ENCODE measurements around the gene CARM1.
"Not testable (repeated sequence)": the region's sequence is repeated elsewhere in the genome, so short reads cannot be mapped to it uniquely, and the experiment has no call there.

The CARM1 gene

DNA sequence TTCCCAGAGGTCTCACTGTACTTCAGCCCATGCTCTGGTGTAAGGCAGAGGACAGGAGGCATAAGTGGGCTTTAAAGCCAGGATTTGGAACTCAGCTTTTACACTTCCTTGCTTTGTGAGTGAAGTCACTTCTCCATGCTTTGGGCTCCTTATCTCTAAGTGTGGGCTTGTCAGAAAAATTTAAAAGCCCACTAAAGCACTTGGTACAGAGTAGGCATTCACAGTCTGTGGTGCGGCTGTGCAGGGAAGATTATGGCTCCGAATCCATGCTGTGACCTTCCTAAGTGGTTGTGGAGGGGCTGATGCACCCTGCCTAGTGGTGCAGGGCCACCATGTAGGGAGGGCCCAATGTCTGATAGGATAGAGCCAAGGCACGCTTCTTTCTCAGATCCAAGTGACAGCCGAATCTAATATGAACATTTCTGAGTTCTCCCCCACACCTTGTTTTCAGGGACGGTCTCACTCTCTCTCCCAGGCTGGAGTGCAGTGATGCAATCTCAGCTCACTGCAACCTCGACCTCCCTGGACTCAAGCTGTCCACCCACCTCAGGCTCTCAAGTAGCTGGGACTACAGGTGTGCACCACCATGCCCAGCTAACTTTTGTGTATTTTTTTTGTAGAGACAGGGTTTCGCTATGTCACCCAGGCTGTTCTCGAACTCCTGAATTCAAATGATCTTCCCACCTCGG, 64.2 kb downstream of the CARM1 start:
- no peak for DNase-seq (ENCODE audit: low read depth)
- no peak overlapping the region for H3K4me3 ChIP-seq (ENCODE audit: control insufficient read depth, low read depth, low read length)
- TF ChIP-seq, protein P1, sequence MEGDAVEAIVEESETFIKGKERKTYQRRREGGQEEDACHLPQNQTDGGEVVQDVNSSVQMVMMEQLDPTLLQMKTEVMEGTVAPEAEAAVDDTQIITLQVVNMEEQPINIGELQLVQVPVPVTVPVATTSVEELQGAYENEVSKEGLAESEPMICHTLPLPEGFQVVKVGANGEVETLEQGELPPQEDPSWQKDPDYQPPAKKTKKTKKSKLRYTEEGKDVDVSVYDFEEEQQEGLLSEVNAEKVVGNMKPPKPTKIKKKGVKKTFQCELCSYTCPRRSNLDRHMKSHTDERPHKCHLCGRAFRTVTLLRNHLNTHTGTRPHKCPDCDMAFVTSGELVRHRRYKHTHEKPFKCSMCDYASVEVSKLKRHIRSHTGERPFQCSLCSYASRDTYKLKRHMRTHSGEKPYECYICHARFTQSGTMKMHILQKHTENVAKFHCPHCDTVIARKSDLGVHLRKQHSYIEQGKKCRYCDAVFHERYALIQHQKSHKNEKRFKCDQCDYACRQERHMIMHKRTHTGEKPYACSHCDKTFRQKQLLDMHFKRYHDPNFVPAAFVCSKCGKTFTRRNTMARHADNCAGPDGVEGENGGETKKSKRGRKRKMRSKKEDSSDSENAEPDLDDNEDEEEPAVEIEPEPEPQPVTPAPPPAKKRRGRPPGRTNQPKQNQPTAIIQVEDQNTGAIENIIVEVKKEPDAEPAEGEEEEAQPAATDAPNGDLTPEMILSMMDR (conservative IDR thresholded peaks at IDR 0.05; ENCODE audit: control insufficient read depth, insufficient read depth, low read depth, low read length): no peak

DNA sequence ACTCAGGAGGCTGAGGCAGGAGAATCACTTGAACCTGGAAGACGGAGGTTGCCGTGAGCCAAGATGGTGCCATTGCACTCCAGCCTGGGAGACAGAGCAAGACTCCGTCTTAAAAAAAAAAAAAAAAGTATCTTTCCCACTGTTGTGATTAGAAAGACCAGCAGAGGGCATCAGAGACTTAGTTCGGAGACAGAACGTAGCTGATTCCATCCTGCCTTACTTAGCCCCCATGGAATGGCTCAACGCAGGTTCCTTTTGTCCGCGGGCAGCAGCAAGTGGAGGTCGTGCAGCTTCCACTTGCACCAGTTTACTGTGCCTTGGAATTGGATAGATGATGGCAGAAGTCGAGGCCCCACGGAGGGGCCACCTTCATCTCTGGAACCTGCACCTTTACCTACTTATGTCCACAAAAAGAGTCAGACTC, 65.3 kb downstream of the CARM1 start:
- TF ChIP-seq, protein P1 (conservative IDR thresholded peaks at IDR 0.05; ENCODE audit: control insufficient read depth, insufficient read depth, low read depth, low read length): peak; percentile 67
- H3K4me3 ChIP-seq (ENCODE audit: control insufficient read depth, low read depth, low read length): no peak overlapping the region
- DNase-seq (ENCODE audit: low read depth): peak; percentile 83

DNA sequence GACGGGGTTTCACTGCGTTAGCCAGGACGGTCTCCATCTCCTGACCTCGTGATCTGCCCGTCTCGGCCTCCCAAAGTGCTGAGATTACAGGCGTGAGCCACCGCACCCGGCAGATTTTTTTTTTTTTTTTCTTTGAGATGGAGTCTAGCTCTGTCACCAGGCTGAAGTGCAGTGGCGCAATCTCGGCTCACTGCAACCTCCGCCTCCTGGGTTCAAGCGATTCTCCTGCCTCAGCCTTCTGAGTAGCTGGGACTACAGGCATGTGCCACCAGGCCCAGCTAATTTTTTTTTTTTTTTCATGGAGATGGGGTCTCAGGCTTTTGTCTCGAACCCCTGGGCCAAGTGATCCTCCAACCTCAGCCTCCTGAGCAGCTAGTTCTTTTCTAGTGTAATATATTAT, 70.3 kb downstream of the CARM1 start:
- DNase-seq (ENCODE audit: low read depth); H3K4me3 ChIP-seq (ENCODE audit: control insufficient read depth, low read depth, low read length): not testable (repeated sequence)

DNA sequence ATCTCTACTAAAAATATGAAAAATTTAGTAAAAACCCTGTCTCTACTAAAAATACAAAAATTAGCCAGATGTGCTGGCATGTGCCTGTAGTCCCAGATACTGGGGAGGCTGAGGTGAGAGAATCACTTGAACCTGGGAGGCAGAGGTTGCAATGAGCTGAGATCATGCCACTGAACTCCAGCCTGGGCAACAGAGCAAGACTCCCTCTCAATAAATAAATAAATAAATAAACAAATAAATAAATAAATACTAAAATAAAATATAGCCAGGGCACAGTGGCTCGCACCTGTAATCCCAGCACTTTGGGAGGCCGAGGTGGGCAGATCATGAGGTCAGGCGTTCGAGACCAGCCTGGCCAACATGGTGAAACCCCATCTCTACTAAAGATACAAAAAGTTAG, 72.1 kb downstream of the CARM1 start:
- DNase-seq (ENCODE audit: low read depth); H3K4me3 ChIP-seq (ENCODE audit: control insufficient read depth, low read depth, low read length): not testable (repeated sequence)

DNA sequence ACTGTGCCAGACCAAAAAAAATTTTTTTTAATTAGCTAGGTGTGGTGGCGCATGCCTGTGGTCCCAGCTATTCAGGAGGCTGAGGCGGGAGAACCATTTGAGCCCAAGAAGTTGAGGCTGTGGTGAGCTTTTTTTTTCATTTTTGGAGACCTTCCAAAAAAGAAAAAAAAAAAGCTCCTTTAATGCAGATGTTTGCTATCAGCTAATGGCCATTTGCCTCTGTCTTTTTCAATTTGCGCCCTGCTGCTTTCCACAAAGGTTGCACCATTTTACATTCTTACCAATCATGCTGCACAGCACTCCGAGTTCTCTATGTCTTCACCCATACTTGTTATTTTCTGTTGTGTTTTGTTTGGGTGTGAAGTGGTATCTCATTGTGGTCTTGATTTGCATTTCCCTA, 73.9 kb downstream of the CARM1 start:
- TF ChIP-seq, protein P1 (conservative IDR thresholded peaks at IDR 0.05; ENCODE audit: control insufficient read depth, insufficient read depth, low read depth, low read length): no peak
- DNase-seq (ENCODE audit: low read depth): no peak
- no peak overlapping the region for H3K4me3 ChIP-seq (ENCODE audit: control insufficient read depth, low read depth, low read length)

DNA sequence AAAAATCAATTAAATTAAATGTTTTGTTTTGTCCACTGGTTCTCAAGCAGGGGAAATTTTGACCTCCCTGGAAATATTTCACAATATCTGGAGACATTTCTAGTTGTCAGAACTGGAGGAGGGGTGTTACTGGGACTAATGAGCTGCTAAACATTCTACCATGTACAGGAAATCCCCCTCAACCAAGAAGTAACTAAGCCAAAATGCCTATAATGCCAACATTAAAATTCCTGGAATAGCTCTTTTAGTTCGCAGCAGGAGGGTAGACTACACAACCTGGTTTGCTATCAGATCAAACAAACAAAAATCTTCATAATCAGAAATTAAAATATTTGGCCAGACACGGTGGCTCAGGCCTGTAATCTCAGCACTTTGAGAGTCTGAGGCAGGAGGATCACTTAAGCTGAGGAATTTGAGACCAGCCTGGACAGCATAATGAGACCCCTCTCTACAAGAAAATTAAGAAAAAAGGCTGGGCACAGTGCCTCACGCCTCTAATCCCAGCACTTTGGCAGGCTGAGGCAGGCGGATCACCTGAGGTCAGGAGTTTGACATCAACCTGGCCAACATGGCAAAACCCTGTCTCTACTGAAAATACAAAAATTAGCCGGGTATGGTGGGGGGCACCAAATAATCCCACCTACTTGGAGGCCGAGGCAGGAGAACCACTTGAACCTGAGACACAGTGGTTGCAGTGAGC, 75.8 kb downstream of the CARM1 start:
- H3K4me3 ChIP-seq (ENCODE audit: control insufficient read depth, low read depth, low read length): no peak overlapping the region
- no peak for DNase-seq (ENCODE audit: low read depth)
- TF ChIP-seq, protein P1 (conservative IDR thresholded peaks at IDR 0.05; ENCODE audit: control insufficient read depth, insufficient read depth, low read depth, low read length): no peak

DNA sequence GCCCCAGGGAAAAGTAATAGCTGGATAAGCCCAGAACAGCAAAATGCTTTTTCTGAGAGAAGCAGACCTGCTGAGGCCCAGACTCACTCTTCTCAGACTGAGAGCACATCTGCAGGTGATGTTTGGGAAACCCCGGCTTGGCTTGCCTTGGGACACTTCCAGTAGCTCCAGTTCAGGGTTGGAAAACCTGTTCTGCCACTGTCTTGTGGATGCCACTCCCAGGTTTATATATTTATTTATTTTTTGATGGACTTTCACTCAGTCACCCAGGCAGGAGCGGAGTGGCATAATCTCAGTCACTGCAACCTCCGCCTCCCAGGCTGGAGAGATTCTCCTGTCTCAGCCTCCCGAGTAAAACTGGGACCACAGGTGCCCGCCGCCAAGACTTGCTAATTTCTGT, 81.5 kb downstream of the CARM1 start:
- TF ChIP-seq, protein P1 (conservative IDR thresholded peaks at IDR 0.05; ENCODE audit: control insufficient read depth, insufficient read depth, low read depth, low read length): no peak
- no peak overlapping the region for H3K4me3 ChIP-seq (ENCODE audit: control insufficient read depth, low read depth, low read length)
- no peak for DNase-seq (ENCODE audit: low read depth)

DNA sequence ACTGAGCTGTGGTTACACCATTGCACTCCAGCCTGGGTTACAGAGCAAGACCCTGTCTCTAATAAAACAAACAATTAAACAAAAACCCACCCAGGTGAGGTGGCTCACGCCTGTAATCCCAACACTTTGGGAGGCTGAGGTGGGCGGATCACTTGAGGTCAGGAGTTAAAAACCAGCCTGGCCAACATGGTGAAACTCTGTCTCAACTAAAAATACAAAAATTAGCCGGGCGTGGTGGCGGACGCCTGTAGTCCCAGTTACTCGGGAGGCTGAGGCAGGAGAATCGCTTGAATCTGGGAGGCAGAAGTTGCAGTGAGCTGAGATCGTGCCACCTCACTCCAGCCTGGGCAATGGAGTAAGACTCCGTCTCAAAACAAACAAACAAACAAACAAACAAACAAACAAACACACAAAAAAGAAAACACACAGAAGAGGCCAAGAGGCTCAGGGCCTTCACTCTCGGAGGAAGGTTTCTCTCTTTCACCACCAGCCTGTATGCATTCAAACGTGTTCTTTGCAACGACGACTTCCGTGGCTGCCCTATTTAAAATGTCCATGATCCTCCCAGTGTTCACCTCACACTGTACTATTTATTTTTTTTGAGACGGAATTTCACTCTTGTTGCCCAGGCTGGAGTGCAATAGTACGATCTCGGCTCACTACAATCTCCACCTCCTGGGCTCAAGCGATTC, 88.1 kb downstream of the CARM1 start:
- not testable (repeated sequence) for DNase-seq (ENCODE audit: low read depth); H3K4me3 ChIP-seq (ENCODE audit: control insufficient read depth, low read depth, low read length)
